ENCODE data around the gene CDH20. TPM values are rescaled to one million over a fixed set of nuclear protein-coding genes. Genes with fewer than 3 reads are reported as not detected.

CDH20 gene
- total RNA-seq, 6 experiments from 2014 or later, result not detected

GRCh38 chr18:61443081-61443725 lies 110.0 kb downstream of the CDH20 start:
- no peak for TF ChIP-seq POLR2A (IDR thresholded peaks at IDR 0.05)
- TF ChIP-seq CTCF (IDR thresholded peaks at IDR 0.05), result no peak
- DNase-seq, result no peak
- no peak for ATAC-seq
- intact Hi-C loops (cut with DNase I), result no loop called here
- H3K27me3 ChIP-seq, result no peaks in the 10 kb centered on the region
- no peaks in the 10 kb centered on the region for H3K36me3 ChIP-seq
- H3K4me1 ChIP-seq, result no peaks in the 10 kb centered on the region
- no peak overlapping the region for H3K4me3 ChIP-seq
- H3K9me3 ChIP-seq, result no peaks in the 10 kb centered on the region
- no peak overlapping the region for H3K27ac ChIP-seq
- WGBS (ENCODE audit: insufficient coverage, low coverage, low lambda C conversion rate, missing lambda C conversion rate), result 72% methylated on average over 5 of the region's 5 CpGs

- no peak for TF ChIP-seq CTCF (IDR thresholded peaks at IDR 0.05)
- TF ChIP-seq POLR2A (IDR thresholded peaks at IDR 0.05), result no peak
- H3K27me3 ChIP-seq, result no peaks in the 10 kb centered on the region
- H3K4me3 ChIP-seq, result no peak overlapping the region
- ATAC-seq, result no peak
- no peaks in the 10 kb centered on the region for H3K9me3 ChIP-seq
- H3K27ac ChIP-seq, result no peak overlapping the region
- H3K36me3 ChIP-seq, result no peaks in the 10 kb centered on the region
- DNase-seq, result no peak
- intact Hi-C loops (cut with DNase I), result no loop called here
- WGBS (ENCODE audit: insufficient coverage, low coverage, low lambda C conversion rate, missing lambda C conversion rate), result 24% methylated on average over 2 of the region's 2 CpGs
- H3K4me1 ChIP-seq, result no peaks in the 10 kb centered on the region
Measured at GRCh38 chr18:61448316-61448715, 115.1 kb downstream of the CDH20 start.

GRCh38 chr18:61459896-61460648 lies 126.8 kb downstream of the CDH20 start:
- no peak for DNase-seq
- no peaks in the 10 kb centered on the region for H3K27me3 ChIP-seq
- no peaks in the 10 kb centered on the region for H3K9me3 ChIP-seq
- no peaks in the 10 kb centered on the region for H3K36me3 ChIP-seq
- TF ChIP-seq POLR2A (IDR thresholded peaks at IDR 0.05) (no peak), CTCF (IDR thresholded peaks at IDR 0.05) (no peak)
- no peak for ATAC-seq
- 59% methylated on average over 3 of the region's 4 CpGs for WGBS (ENCODE audit: insufficient coverage, low coverage, low lambda C conversion rate, missing lambda C conversion rate)
- intact Hi-C loops (cut with DNase I), result no loop called here
- no peaks in the 10 kb centered on the region for H3K4me1 ChIP-seq
- H3K4me3 ChIP-seq, result no peak overlapping the region
- no peak overlapping the region for H3K27ac ChIP-seq

GRCh38 chr18:61464551-61465142 lies 131.4 kb downstream of the CDH20 start:
- no peak for DNase-seq
- intact Hi-C loops (cut with DNase I), result no loop called here
- no peak overlapping the region for H3K4me3 ChIP-seq

More at GRCh38 chr18:61464551-61465142, 131.4 kb downstream of the CDH20 start:
- Histone ChIP-seq H3K27me3 (no peaks in the 10 kb centered on the region), H3K36me3 (no peaks in the 10 kb centered on the region), H3K4me1 (no peaks in the 10 kb centered on the region), H3K27ac (no peak overlapping the region), H3K9me3 (no peaks in the 10 kb centered on the region)
- 45% methylated on average over 1 of the region's 1 CpG for WGBS (ENCODE audit: insufficient coverage, low coverage, low lambda C conversion rate, missing lambda C conversion rate)
- ATAC-seq, result peak in 1 of 4 donors; percentile 16
- TF ChIP-seq POLR2A (IDR thresholded peaks at IDR 0.05) (no peak), CTCF (IDR thresholded peaks at IDR 0.05) (no peak)
